ENCODE results near the gene HCN3. TPM values are rescaled to one million over a fixed set of nuclear protein-coding genes. Genes with fewer than 3 reads are reported as not detected.

The HCN3 gene
- total and polyA plus RNA-seq, 2 of the 13 experiments (the other 11 are each of a cell fraction or from before 2014, with no cell fraction given) = 2.4 to 10.2 TPM

DNA sequence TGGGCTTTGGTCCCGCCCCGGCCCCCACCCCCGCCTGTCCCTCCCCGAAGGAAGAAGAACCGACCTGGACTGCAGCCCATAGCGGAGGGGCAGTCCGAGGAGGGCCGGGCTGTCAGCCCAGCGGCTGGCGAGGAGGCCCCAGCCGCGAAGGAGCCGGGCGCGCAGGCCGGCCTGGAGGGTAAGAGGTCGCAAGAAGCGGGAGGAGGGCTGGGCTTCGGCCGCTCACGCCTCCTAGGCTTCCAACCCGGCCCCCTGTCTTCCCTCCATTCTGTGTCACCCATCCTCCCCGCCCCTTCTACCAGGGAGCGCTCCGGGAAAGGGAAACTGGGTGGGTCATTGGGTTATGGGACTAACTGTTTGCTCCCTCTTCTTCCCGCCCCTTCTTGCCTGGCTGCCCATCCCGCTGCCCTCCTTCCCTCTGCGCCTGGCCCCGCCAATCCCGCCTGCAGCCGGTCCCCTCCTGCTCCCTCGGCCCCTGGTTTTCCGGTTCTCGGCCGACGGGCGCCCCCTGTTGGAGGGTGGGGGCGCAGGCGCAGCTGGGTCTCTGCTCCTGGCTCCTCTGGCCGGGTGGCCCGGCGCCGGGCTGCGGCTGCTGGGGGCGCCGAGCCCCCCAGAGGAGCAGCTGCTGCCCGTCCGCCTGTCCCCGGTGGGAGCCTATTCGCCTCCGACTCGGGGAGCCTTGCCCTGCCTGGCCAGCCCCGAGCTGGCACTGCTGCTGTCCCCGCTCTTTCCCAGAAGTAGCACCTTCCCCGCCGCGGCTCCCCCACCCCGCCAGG is 45.9 kb downstream of the HCN3 start (continued):
- TF ChIP-seq, protein P1, sequence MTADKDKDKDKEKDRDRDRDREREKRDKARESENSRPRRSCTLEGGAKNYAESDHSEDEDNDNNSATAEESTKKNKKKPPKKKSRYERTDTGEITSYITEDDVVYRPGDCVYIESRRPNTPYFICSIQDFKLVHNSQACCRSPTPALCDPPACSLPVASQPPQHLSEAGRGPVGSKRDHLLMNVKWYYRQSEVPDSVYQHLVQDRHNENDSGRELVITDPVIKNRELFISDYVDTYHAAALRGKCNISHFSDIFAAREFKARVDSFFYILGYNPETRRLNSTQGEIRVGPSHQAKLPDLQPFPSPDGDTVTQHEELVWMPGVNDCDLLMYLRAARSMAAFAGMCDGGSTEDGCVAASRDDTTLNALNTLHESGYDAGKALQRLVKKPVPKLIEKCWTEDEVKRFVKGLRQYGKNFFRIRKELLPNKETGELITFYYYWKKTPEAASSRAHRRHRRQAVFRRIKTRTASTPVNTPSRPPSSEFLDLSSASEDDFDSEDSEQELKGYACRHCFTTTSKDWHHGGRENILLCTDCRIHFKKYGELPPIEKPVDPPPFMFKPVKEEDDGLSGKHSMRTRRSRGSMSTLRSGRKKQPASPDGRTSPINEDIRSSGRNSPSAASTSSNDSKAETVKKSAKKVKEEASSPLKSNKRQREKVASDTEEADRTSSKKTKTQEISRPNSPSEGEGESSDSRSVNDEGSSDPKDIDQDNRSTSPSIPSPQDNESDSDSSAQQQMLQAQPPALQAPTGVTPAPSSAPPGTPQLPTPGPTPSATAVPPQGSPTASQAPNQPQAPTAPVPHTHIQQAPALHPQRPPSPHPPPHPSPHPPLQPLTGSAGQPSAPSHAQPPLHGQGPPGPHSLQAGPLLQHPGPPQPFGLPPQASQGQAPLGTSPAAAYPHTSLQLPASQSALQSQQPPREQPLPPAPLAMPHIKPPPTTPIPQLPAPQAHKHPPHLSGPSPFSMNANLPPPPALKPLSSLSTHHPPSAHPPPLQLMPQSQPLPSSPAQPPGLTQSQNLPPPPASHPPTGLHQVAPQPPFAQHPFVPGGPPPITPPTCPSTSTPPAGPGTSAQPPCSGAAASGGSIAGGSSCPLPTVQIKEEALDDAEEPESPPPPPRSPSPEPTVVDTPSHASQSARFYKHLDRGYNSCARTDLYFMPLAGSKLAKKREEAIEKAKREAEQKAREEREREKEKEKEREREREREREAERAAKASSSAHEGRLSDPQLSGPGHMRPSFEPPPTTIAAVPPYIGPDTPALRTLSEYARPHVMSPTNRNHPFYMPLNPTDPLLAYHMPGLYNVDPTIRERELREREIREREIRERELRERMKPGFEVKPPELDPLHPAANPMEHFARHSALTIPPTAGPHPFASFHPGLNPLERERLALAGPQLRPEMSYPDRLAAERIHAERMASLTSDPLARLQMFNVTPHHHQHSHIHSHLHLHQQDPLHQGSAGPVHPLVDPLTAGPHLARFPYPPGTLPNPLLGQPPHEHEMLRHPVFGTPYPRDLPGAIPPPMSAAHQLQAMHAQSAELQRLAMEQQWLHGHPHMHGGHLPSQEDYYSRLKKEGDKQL (CRISPR knock-in tag; IDR thresholded peaks at IDR 0.05; ENCODE audit: low read depth) = no peak
- TF ChIP-seq RFXANK (CRISPR knock-in tag; IDR thresholded peaks at IDR 0.05) = no peak
- peak; percentile 61 for TF ChIP-seq SALL1 (CRISPR knock-in tag; IDR thresholded peaks at IDR 0.05)
- TF ChIP-seq PLRG1 (conservative IDR thresholded peaks at IDR 0.05) = no peak
- TF ChIP-seq GATAD1 (CRISPR knock-in tag; IDR thresholded peaks at IDR 0.05) = peak; percentile 67
- no peak for TF ChIP-seq MTA3 (CRISPR knock-in tag; IDR thresholded peaks at IDR 0.05)
- TF ChIP-seq KAT2B (IDR thresholded peaks at IDR 0.05; ENCODE audit: borderline replicate concordance, low read depth, low read length) = no peak
- TF ChIP-seq, protein P2, sequence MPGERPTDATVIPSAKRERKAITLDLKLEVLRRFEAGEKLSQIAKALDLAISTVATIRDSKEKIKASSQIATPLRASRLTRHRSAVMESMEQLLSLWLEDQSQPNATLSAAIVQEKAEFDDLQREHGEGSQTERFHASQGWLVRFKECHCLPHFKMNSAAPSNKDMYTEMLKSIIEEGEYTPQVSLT (CRISPR knock-in tag; IDR thresholded peaks at IDR 0.05; ENCODE audit: borderline replicate concordance, low read depth) = no peak
- no peak for TF ChIP-seq TRIM24 (CRISPR knock-in tag; IDR thresholded peaks at IDR 0.05)
- TF ChIP-seq ZNF207 (IDR thresholded peaks at IDR 0.05; ENCODE audit: borderline replicate concordance) = no peak
- TF ChIP-seq, protein P3, sequence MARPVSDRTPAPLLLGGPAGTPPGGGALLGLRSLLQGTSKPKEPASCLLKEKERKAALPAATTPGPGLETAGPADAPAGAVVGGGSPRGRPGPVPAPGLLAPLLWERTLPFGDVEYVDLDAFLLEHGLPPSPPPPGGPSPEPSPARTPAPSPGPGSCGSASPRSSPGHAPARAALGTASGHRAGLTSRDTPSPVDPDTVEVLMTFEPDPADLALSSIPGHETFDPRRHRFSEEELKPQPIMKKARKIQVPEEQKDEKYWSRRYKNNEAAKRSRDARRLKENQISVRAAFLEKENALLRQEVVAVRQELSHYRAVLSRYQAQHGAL (CRISPR knock-in tag; IDR thresholded peaks at IDR 0.05; ENCODE audit: not compliant biosample characterization) = no peak
- TF ChIP-seq ZNF615 (CRISPR knock-in tag; IDR thresholded peaks at IDR 0.05; ENCODE audit: borderline replicate concordance) = no peak
- TF ChIP-seq ZNF746 (CRISPR knock-in tag; IDR thresholded peaks at IDR 0.05) = peak; percentile 64; the same call in 1 of the 2 replicates
- TF ChIP-seq NFYB (CRISPR knock-in tag; IDR thresholded peaks at IDR 0.05) = peak; percentile 55
- TF ChIP-seq, protein P4, sequence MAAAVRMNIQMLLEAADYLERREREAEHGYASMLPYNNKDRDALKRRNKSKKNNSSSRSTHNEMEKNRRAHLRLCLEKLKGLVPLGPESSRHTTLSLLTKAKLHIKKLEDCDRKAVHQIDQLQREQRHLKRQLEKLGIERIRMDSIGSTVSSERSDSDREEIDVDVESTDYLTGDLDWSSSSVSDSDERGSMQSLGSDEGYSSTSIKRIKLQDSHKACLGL (CRISPR knock-in tag; IDR thresholded peaks at IDR 0.05) = no peak
- TF ChIP-seq NBN (conservative IDR thresholded peaks at IDR 0.05) = no peak
- no peak for TF ChIP-seq ZFP41 (CRISPR knock-in tag; IDR thresholded peaks at IDR 0.05; ENCODE audit: borderline replicate concordance)
- no peak for TF ChIP-seq NONO (IDR thresholded peaks at IDR 0.05)
- TF ChIP-seq NONO (CRISPR knock-in tag; conservative IDR thresholded peaks at IDR 0.05) = peak; percentile 81
- TF ChIP-seq ETV5 (CRISPR knock-in tag; IDR thresholded peaks at IDR 0.05; ENCODE audit: borderline replicate concordance) = peak; percentile 53; the same call in 1 of the 2 replicates
- no peak for TF ChIP-seq TCF12 (IDR thresholded peaks at IDR 0.05)
- TF ChIP-seq TCF12 (CRISPR knock-in tag; IDR thresholded peaks at IDR 0.05) = no peak
- no peak for TF ChIP-seq ZNF557 (CRISPR knock-in tag; IDR thresholded peaks at IDR 0.05)
- TF ChIP-seq ZNF256 (CRISPR knock-in tag; conservative IDR thresholded peaks at IDR 0.05) = no peak
